COLO668 (cell line): ENCODE data around the gene RNF123.
A peak's percentile ranks its signal among the peaks of the same experiment; 100 is the strongest.

Experiments
- DNase-seq: peaks from one replicate; lab custom pipeline; 2025; ENCODE audit not compliant: unreplicated experiment; lab: John Stamatoyannopoulos, UW

The RNF123 gene

GRCh38 chr3:49700453-49701128, 11.2 kb downstream of the RNF123 start:
- DNase-seq: no peak

DNA sequence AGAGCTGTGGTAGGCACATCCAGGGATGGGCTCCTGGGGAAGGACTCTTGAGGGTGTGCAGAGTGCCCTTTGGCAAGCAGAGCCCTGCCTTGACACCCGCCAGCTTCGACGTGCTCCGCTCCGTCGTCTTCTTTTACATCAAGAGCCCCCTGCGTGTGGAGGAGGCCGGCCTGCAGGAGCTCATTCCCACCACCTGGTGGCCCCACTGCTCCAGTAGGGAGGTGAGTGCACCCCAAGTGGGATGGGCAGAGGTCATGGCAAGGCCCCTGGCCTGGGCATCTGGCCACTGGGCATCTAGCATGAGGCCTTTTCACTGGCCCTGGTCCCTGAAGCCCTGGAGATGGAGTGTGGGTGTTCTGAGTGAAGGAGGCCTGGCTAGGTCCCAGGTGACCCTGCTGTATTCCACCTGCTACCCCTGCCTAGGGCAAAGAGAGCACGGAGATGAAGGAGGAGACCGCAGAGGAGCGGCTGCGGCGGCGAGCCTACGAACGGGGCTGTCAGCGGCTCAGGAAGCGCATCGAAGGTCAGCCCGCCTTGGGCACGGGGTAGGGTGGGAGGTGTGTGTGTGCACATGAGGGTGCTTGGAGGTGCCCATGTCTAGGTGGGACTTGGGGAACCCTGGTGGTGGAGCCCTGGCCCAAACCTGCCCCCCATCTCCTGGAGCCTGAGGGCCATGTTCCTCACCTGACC, 12.2 kb downstream of the RNF123 start:
- peak; percentile 2 for DNase-seq

DNA sequence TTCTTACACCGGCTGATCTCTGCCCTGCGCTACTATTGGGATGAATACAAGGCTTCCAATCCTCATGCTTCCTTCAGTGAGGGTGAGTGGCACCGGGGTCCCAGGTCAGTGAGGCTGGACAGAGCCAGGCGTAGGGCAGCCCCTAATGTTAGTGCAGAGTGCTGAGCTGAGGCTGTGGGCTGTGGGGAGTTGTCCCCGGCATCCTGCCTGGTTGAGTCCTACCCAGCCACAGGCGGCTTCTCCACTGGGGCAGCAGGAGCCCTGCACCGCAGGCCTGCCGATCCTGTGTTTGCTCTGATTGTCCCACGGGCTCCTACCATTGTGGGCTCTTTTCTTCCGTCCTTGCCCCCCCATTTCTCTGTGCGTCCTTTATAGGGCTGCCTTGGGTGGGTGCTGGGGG, 13.3 kb downstream of the RNF123 start:
- DNase-seq: no peak

- DNase-seq: peak; percentile 48
These were observed 14.1 kb downstream of the RNF123 start for GRCh38 chr3:49703443-49703927.

DNA sequence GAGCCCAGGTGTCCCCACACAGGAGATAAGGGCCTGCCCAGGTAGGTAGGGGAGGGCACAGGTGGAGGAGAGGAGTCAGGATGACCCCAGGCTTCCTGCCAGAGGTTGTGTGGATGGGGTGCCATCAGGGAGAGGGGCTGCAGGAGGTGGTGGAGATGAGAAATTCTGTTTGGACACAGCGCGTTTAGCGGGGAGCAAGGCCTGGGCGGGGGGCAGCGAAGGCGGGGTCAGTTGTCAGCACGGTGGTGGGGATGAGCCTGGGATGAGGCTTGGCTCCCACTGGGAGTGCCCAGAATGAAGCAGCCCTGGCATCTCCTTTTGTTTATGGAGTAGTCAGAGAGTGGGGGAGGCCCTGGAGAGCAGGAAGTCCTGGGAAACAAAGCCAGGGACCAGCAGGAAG, 14.6 kb downstream of the RNF123 start:
- no peak for DNase-seq

DNA sequence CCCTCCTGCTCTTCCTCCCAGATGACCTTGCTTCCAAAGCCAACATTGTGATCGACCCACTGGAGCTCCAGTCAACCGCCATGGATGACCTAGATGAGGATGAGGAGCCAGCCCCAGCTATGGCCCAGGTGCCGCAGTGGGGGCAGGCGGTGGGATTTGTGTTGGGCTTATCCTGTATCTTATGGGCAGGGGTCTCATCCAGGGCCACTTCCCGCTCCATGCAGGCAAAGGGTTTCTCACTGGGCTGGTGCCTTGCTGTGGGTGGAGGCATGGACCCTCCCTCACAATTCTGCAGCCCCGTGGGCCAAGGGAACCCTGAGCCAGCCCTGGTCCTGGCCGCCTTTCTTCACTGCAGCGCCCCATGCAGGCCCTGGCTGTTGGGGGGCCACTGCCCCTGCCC, 15.3 kb downstream of the RNF123 start:
- no peak for DNase-seq

DNA sequence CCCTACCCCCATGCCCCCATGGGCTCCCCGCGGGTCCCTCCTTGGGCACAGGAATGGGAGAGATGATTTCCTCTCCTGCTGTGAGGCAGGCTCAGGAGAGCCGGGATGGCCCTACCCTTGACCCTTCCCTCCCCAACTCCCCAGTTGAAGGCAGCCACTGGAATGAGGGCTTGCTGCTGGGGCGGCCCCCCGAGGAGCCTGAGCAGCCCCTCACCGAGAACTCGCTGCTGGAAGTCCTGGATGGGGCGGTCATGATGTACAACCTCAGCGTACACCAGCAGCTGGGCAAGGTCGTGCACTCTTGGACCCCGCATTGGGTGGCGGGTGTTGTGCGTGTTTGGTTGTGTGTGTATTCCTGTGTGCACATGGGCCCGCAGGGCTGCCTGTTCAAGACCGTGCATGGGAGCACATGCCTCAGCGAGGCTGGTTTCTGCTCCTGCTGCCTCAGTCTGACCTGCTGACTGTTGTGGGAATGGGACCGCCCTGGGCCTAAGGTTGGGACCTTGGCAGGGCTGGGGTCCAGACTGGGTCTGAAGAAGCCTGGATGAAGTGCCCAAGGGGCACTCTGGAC, 16.1 kb downstream of the RNF123 start:
- DNase-seq: no peak

DNA sequence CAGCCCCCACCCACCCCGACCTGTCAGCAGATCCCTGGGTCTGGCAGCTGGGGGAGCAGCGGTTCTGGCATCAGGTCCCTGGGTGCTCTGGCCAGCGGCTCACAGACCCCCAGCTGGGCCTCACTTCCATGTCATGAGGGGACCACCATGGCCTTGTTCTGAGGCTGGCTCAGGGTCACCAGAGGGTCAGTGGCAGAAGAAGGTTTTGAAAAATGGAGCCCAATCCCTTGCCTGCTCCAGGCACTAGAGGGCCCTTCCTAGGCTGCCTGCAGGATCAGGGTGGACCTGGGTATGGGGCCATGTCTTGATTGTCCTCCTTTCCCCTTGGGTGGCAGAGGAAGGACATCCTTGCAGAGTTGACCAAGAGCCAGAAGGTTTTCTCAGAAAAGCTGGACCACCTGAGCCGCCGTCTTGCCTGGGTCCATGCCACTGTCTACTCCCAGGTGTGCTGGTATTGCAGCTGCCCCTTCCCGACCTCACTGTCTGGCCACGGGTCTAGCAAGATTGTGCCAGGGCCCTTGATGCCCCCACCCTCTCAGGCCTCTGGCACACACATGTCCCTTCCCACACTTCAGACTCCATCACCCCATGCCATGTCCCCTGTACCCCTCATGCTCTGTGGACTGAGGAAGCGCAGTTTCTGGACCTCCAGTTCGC, 17.2 kb downstream of the RNF123 start:
- no peak for DNase-seq

DNA sequence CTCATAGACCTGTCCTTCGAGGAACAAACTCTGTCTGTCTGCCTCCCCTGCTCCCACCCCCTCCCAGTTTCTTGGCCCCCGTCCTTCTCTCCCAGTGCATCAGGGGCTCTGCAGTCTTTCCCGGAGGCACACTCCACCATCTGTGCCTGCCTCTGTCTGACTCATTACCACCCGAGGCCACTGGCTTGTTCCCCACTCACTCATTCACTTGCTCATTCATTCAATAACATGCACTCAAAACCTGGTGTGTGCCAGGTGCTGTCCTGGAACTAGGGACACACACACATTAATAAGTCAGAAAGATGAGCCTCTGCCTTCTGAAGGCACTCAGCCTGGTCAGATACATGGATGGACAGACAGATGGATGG, 17.7 kb downstream of the RNF123 start:
- DNase-seq: no peak

DNA sequence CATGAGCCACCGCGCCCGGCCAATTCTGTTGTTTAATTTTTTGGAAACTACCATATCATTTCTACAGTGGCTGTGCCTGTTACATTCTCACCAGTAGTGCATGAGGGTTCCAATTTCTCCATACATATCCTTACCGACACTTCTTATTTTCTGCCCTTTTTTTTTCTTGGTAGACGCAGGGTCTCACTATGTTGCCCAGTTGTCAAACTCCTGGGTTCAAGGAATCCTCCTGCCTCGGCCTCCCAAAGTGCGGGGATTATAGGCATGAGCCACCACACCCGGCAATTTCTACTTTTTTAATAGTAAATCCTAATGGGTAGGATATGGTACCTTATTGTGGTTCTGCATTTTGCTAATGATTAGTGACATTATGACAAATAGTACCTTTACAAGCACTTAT, 20.5 kb downstream of the RNF123 start:
- no peak for DNase-seq

- DNase-seq: no peak
These were observed 22.1 kb downstream of the RNF123 start for GRCh38 chr3:49711489-49711888.

- no peak for DNase-seq
These were observed 22.8 kb downstream of the RNF123 start for GRCh38 chr3:49712166-49712565.

- DNase-seq: no peak
These were observed 23.4 kb downstream of the RNF123 start for GRCh38 chr3:49712631-49713317.

GRCh38 chr3:49713336-49714105, 24.2 kb downstream of the RNF123 start:
- DNase-seq: no peak

- no peak for DNase-seq
These were observed 25.6 kb downstream of the RNF123 start for GRCh38 chr3:49714728-49715550.

DNA sequence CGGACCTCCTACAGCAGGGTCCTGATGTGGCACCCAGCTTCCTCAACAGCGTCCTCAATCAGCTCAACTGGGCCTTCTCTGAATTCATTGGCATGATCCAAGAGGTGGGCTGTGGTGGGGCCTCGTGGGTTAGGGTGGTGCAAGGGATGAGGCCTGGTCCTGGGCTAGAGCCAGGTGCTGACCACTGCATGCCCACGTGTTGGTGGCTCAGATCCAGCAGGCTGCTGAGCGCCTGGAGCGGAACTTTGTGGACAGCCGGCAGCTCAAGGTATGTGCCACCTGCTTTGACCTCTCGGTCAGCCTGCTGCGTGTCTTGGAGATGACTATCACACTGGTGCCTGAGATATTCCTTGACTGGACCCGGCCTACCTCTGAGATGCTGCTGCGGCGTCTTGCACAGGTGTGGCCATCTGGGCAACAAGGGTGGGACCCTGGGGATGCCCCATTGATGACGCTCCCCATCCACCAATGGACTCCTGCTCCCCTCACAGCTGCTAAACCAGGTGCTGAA, 26.3 kb downstream of the RNF123 start:
- DNase-seq: no peak

DNA sequence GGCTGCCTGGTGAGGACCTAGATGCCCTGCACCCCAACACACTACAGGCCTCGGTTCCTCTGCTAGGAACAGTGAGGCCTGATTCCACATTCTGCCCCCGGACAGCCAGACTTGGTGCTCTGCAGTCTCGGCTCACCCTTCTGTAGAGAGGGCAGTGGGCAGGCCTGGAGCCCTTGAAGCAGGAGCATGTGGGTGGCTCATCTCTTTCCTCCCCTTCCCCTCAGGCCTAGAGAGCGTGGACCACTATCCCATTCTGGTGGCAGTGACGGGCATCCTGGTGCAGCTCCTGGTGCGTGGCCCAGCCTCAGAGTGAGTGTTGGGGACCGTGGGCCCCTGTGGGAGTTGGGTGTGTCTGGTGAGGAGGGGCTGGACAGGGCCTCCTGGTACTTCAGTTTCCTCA, 26.8 kb downstream of the RNF123 start:
- no peak for DNase-seq

GRCh38 chr3:49716691-49717210, 27.4 kb downstream of the RNF123 start:
- no peak for DNase-seq

GRCh38 chr3:49717211-49717958, 28.0 kb downstream of the RNF123 start:
- DNase-seq: no peak
